Panc1 (cell line): ENCODE results near the gene GPS2. TPM values are rescaled to one million over a fixed set of nuclear protein-coding genes. Genes with fewer than 3 reads are reported as not detected.

Experiments used
- ATAC-seq: fragments of 200-7000 bp; cut with Tn5 transposase; 2 replicates; pipeline ENCODE4 v1.9.1; 2020; ENCODE audit warnings: mild to moderate bottlenecking, moderate library complexity
- BruUV-seq: library from RNA; stranded (reverse); fragments of 400-500 nt; replicated peaks from 2 replicates; lab custom pipeline; 2021; lab: Mats Ljungman, UMichigan
- CTCF ChIA-PET: fragments of 300-600 bp; sonication (Branson Sonifier 250); formaldehyde crosslinking; loops from one replicate; lab custom pipeline; 2022; ENCODE audit warnings: antibody characterized with exemption; lab: Charles Lee
- POLR2A ChIA-PET: fragments of 300-600 bp; sonication (Branson Sonifier 250); formaldehyde crosslinking; loops from one replicate; lab custom pipeline; 2022; ENCODE audit warnings: antibody characterized with exemption; lab: Charles Lee
- DNase-seq: peaks from one replicate; pipeline ENCODE4 v3.0.0-alpha.2; 2010; ENCODE audit warnings: low read depth, low spot score
- H3K27ac ChIP-seq: 2 replicates; pipeline ENCODE4 v1.5.1; 2011; ENCODE audit warnings: mild to moderate bottlenecking, low read length, inconsistent platforms
- H3K27me3 ChIP-seq: fragments of 200-500 bp; sonication (Bioruptor generic); 2 replicates; pipeline ENCODE4 v1.6.0; 2014; ENCODE audit warnings: low read length, inconsistent platforms; ENCODE audit not compliant: control insufficient read depth, insufficient read depth
- H3K36me3 ChIP-seq: fragments of 200-500 bp; sonication (Bioruptor generic); 2 replicates; pipeline ENCODE4 v1.5.1; 2014; ENCODE audit warnings: inconsistent platforms, mild to moderate bottlenecking, low read length, moderate library complexity; ENCODE audit not compliant: control insufficient read depth, insufficient read depth
- H3K4me1 ChIP-seq: 2 replicates; pipeline ENCODE4 v1.5.1; 2011; ENCODE audit warnings: inconsistent platforms, mild to moderate bottlenecking, low read length, moderate library complexity; ENCODE audit not compliant: control insufficient read depth, insufficient read depth
- H3K4me3 ChIP-seq, 2 experiments: 2 replicates each; pipeline ENCODE4 v1.5.1; 2011 to 2012; ENCODE audit warnings: low read depth in 2 of 2, low read length in 2 of 2, mild to moderate bottlenecking in 2 of 2, inconsistent platforms in 1 of 2, moderate library complexity in 1 of 2
- H3K9me3 ChIP-seq: fragments of 200-500 bp; sonication (Bioruptor generic); 2 replicates; pipeline ENCODE4 v1.5.1; 2014; ENCODE audit warnings: low read depth, mild to moderate bottlenecking, inconsistent platforms, low read length, moderate library complexity; ENCODE audit not compliant: control insufficient read depth, insufficient read depth
- POLR2AphosphoS5 ChIP-seq: IDR thresholded peaks from 2 replicates; pipeline ENCODE4 v1.6.1; 2012; ENCODE audit warnings: mild to moderate bottlenecking, low read depth, low read length, moderate library complexity
- SIN3A ChIP-seq: IDR thresholded peaks from 2 replicates; pipeline ENCODE4 v1.6.1; 2012; ENCODE audit warnings: low read depth, mild to moderate bottlenecking, low read length, moderate library complexity, borderline replicate concordance; ENCODE audit not compliant: insufficient read depth
- TCF7L2 ChIP-seq: IDR thresholded peaks from 2 replicates; pipeline ENCODE4 v1.6.1; 2011; ENCODE audit warnings: mild to moderate bottlenecking, low read depth, low read length, inconsistent platforms
- in situ Hi-C: cut with HindIII; loops from 2 replicates; pipeline ENCODE4 v1.10.0; 2016; ENCODE audit warnings: low sequenced_read_pairs, low pct_unique_long_range_greater_than_20kb
- intact Hi-C: fragments of 100-400 bp; cut with micrococcal nuclease; formaldehyde crosslinking; loops from one replicate; pipeline ENCODE4 v1.10.0; 2022; ENCODE audit not compliant: unreplicated experiment
- total RNA-seq: library from RNA; stranded (reverse); gene quantifications from one replicate; pipeline ENCODE4 v1.2.1, GENCODE V29; 2021; ENCODE audit not compliant: unreplicated experiment
- TF ChIP-seq, protein P1 (sequence below): fragments of 450-650 bp; IDR thresholded peaks from 2 replicates; pipeline ENCODE4 v1.5.1; 2017; ENCODE audit warnings: mild to moderate bottlenecking
- TF ChIP-seq, protein P2 (sequence below), 2 experiments: IDR thresholded peaks; 2 replicates each; pipeline ENCODE4 v1.6.1; 2011 to 2012; ENCODE audit warnings: low read depth in 2 of 2, control low read depth in 1 of 2, low read length in 1 of 2, mild to moderate bottlenecking in 1 of 2, moderate library complexity in 1 of 2; ENCODE audit not compliant: insufficient read depth in 1 of 2

GPS2 gene
- total RNA-seq, 1 experiment from 2014 or later, result 96.6 TPM

DNA sequence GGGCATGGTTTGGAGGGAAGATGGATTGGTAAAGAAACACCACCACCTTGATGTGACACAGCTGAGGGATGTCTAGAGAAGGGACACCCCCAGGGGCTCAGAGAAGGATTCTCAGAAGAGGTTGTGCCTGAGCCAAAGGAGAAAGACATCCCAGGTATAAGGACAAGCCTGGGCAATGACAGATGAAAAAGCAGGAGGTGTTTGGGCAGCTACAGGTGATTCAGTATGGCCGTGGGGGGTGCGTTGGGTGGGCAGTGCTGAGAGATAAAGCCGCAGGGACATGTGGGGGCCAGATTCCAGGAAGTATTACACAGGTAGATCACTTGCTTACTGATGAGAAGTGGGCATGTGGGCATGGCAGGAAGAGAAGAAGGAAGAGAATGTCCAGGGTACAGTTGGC, 46.7 kb upstream of the GPS2 start:
- ChIA-PET CTCF (interaction anchor here (0.7 kb wide), 1 partner anchor 654 kb away, joined by 4 read pairs; no protein-coding TSS in a partner anchor), POLR2A (interaction anchor here (0.6 kb wide), 1 partner anchor 75 kb away, joined by 4 read pairs; no protein-coding TSS in a partner anchor)
- Histone ChIP-seq H3K27ac (no peak overlapping the region), H3K36me3 (no peaks in the 10 kb centered on the region), H3K4me1 (no peaks in the 10 kb centered on the region), H3K9me3 (no peaks in the 10 kb centered on the region), H3K27me3 (no peaks in the 10 kb centered on the region), H3K4me3 (no peak overlapping the region)
- DNase-seq (no peak), ATAC-seq (no peak)
- no TSS peak for BruUV-seq
- intact Hi-C loops (no loop called here), in situ Hi-C loops (no loop called here)
- TF ChIP-seq POLR2AphosphoS5, result no peak
- TF ChIP-seq, protein P1, sequence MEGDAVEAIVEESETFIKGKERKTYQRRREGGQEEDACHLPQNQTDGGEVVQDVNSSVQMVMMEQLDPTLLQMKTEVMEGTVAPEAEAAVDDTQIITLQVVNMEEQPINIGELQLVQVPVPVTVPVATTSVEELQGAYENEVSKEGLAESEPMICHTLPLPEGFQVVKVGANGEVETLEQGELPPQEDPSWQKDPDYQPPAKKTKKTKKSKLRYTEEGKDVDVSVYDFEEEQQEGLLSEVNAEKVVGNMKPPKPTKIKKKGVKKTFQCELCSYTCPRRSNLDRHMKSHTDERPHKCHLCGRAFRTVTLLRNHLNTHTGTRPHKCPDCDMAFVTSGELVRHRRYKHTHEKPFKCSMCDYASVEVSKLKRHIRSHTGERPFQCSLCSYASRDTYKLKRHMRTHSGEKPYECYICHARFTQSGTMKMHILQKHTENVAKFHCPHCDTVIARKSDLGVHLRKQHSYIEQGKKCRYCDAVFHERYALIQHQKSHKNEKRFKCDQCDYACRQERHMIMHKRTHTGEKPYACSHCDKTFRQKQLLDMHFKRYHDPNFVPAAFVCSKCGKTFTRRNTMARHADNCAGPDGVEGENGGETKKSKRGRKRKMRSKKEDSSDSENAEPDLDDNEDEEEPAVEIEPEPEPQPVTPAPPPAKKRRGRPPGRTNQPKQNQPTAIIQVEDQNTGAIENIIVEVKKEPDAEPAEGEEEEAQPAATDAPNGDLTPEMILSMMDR, result no peak

DNA sequence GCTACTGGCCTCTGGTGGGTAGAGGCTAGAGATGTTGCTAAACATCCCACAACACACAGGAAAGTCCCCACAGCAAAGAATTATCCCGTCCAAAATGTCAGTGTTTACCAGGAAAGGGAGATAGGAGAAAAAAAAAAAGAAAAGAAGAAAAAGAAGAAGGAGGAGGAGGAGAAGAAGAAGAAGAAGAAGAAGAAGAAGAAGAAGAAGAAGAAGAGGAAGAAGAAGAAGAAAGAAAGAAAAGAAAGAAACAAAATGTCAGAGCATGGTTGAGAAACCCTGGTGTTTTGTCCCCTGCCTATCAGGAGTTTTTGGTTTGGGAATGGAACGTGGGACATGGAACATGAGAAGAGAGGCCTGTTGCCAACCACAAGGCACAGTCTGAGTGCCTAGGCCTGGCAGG, 42.2 kb upstream of the GPS2 start:
- ChIA-PET CTCF (no interaction called here), POLR2A (no interaction called here)
- DNase-seq, result no peak
- Histone ChIP-seq H3K4me1 (peaks cover 6% of the 10 kb centered on the region), H3K9me3 (no peaks in the 10 kb centered on the region), H3K4me3 (no peak overlapping the region), H3K36me3 (no peaks in the 10 kb centered on the region; the same call in 1 of the 2 replicates), H3K27me3 (no peaks in the 10 kb centered on the region), H3K27ac (no peak overlapping the region)
- in situ Hi-C loops, result no loop called here
- no peak for ATAC-seq
- no TSS peak for BruUV-seq
- intact Hi-C loops, result loop anchor here (10.0 kb wide), 1 partner anchor 77 kb away; the partner anchor contains the start of genes FGF11 and TMEM102
- TF ChIP-seq, protein P2, sequence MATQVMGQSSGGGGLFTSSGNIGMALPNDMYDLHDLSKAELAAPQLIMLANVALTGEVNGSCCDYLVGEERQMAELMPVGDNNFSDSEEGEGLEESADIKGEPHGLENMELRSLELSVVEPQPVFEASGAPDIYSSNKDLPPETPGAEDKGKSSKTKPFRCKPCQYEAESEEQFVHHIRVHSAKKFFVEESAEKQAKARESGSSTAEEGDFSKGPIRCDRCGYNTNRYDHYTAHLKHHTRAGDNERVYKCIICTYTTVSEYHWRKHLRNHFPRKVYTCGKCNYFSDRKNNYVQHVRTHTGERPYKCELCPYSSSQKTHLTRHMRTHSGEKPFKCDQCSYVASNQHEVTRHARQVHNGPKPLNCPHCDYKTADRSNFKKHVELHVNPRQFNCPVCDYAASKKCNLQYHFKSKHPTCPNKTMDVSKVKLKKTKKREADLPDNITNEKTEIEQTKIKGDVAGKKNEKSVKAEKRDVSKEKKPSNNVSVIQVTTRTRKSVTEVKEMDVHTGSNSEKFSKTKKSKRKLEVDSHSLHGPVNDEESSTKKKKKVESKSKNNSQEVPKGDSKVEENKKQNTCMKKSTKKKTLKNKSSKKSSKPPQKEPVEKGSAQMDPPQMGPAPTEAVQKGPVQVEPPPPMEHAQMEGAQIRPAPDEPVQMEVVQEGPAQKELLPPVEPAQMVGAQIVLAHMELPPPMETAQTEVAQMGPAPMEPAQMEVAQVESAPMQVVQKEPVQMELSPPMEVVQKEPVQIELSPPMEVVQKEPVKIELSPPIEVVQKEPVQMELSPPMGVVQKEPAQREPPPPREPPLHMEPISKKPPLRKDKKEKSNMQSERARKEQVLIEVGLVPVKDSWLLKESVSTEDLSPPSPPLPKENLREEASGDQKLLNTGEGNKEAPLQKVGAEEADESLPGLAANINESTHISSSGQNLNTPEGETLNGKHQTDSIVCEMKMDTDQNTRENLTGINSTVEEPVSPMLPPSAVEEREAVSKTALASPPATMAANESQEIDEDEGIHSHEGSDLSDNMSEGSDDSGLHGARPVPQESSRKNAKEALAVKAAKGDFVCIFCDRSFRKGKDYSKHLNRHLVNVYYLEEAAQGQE (IDR thresholded peaks at IDR 0.05; ENCODE audit: insufficient read depth in 1 of 2, low read depth in 2 of 2, low read length in 1 of 2), result no peak
- TF ChIP-seq SIN3A, result no peak
- TF ChIP-seq, protein P1, result no peak
- TF ChIP-seq POLR2AphosphoS5, result no peak
- TF ChIP-seq TCF7L2, result no peak
